Esophagus squamous epithelium (tissue), 4 donors: ENCODE data around the gene VASH2. TPM values are rescaled to one million over a fixed set of nuclear protein-coding genes. Genes with fewer than 3 reads are reported as not detected.

Source experiments
- total RNA-seq, 4 donors: library from RNA; depleted of rRNA; stranded (reverse); fragments of >200 nt; gene quantifications; one replicate each; pipeline ENCODE4 v1.1.0, GENCODE V29; 2016

The VASH2 gene
- total RNA-seq, 4 donors from 2014 or later, result 0.27 to 3.4 (median 2.4) TPM

Other genes starting within 250 kb of the VASH2 start
- 10 to 100 TPM; 10.8 to 22.3 (median 16.9) TPM for gene NSL1, start 158.8 kb upstream of the VASH2 start, total RNA-seq
- 10 to 100 TPM in 2 of 4 donors, 1 to 10 TPM in 2; 3.4 to 15.6 (median 10.4) TPM for gene TATDN3, start 158.6 kb upstream of the VASH2 start, total RNA-seq
- gene SPATA45, start 102.9 kb upstream of the VASH2 start, total RNA-seq, result not detected
- 1 to 10 TPM; 2.4 to 8.0 (median 4.3) TPM for gene FLVCR1, start 92.3 kb upstream of the VASH2 start, total RNA-seq
- gene ANGEL2, start 65.3 kb downstream of the VASH2 start, total RNA-seq, result 10 to 100 TPM; 15.8 to 48.3 (median 31.3) TPM
- 10 to 100 TPM in 3 of 4 donors, 1 to 10 TPM in 1; 7.4 to 16.8 (median 13.7) TPM for gene RPS6KC1, start 100.7 kb downstream of the VASH2 start, total RNA-seq